Measurements from ENCODE around the gene MYH4.

The MYH4 gene

GRCh38 chr17:10421211-10421610 lies 48.1 kb downstream of the MYH4 start:
- DNase-seq = no peak

- DNase-seq = no peak
Observed at GRCh38 chr17:10420811-10421210, 48.5 kb downstream of the MYH4 start.

GRCh38 chr17:10417431-10417830 lies 51.9 kb downstream of the MYH4 start:
- no peak for DNase-seq

GRCh38 chr17:10415161-10415560 lies 54.2 kb downstream of the MYH4 start:
- no peak for DNase-seq

- DNase-seq = no peak
Observed at GRCh38 chr17:10403589-10403988, 65.8 kb downstream of the MYH4 start.

- no peak for DNase-seq
Observed at GRCh38 chr17:10398352-10398751, 71.0 kb downstream of the MYH4 start.

- DNase-seq = no peak
Observed at GRCh38 chr17:10396524-10397163, 72.7 kb downstream of the MYH4 start.

- DNase-seq = no peak
Observed at GRCh38 chr17:10394201-10394887, 75.0 kb downstream of the MYH4 start.
